NCI-H1436 treated with DMSO at 0.1 percent for 48 hours (cell line): ENCODE measurements around the gene RAB9A.
"Not testable (repeated sequence)": the region's sequence is repeated elsewhere in the genome, so short reads cannot be mapped to it uniquely, and the experiment has no call there.

Experiments
- DNase-seq: peaks from one replicate; lab custom pipeline; 2025; lab: John Stamatoyannopoulos, UW

RAB9A gene

GRCh38 chrX:13700380-13700779, 11.5 kb downstream of the RAB9A start:
- DNase-seq = no peak

GRCh38 chrX:13702111-13702789, 13.3 kb downstream of the RAB9A start:
- no peak for DNase-seq

- no peak for DNase-seq
Observed at GRCh38 chrX:13703135-13703534, 14.2 kb downstream of the RAB9A start.

- no peak for DNase-seq
Observed at GRCh38 chrX:13703589-13703988, 14.7 kb downstream of the RAB9A start.

GRCh38 chrX:13711141-13711540, 22.2 kb downstream of the RAB9A start:
- no peak for DNase-seq

GRCh38 chrX:13716455-13716854, 27.5 kb downstream of the RAB9A start:
- no peak for DNase-seq

GRCh38 chrX:13716905-13717304, 28.0 kb downstream of the RAB9A start:
- no peak for DNase-seq

- no peak for DNase-seq
Observed at GRCh38 chrX:13717700-13718472, 29.0 kb downstream of the RAB9A start.

GRCh38 chrX:13719192-13719856, 30.4 kb downstream of the RAB9A start:
- DNase-seq = no peak

- no peak for DNase-seq
Observed at GRCh38 chrX:13721371-13721770, 32.4 kb downstream of the RAB9A start.

- no peak for DNase-seq
Observed at GRCh38 chrX:13721819-13722519, 33.0 kb downstream of the RAB9A start.

GRCh38 chrX:13724878-13725277, 36.0 kb downstream of the RAB9A start:
- DNase-seq = not testable (repeated sequence)

GRCh38 chrX:13726583-13726982, 37.7 kb downstream of the RAB9A start:
- DNase-seq = not testable (repeated sequence)

- DNase-seq = not testable (repeated sequence)
Observed at GRCh38 chrX:13730523-13730922, 41.6 kb downstream of the RAB9A start.

- no peak for DNase-seq
Observed at GRCh38 chrX:13732246-13733067, 43.5 kb downstream of the RAB9A start.

- no peak for DNase-seq
Observed at GRCh38 chrX:13733506-13733905, 44.6 kb downstream of the RAB9A start.

GRCh38 chrX:13734278-13735172, 45.6 kb downstream of the RAB9A start, which contains the start of the genes OFD1 and TRAPPC2:
TSS of gene OFD1 (plus strand) at chrX:13734748. CDS start at chrX:13735072, 324 bp downstream.
TSS of gene TRAPPC2 (minus strand) at chrX:13734620. CDS start at chrX:13719963, 14,657 bp downstream.
- DNase-seq = peak; percentile 65

GRCh38 chrX:13741695-13742094, 52.8 kb downstream of the RAB9A start:
- no peak for DNase-seq

- DNase-seq = no peak
Observed at GRCh38 chrX:13742397-13743176, 53.7 kb downstream of the RAB9A start.
